ENCODE results near the gene OBP2B.

DNA sequence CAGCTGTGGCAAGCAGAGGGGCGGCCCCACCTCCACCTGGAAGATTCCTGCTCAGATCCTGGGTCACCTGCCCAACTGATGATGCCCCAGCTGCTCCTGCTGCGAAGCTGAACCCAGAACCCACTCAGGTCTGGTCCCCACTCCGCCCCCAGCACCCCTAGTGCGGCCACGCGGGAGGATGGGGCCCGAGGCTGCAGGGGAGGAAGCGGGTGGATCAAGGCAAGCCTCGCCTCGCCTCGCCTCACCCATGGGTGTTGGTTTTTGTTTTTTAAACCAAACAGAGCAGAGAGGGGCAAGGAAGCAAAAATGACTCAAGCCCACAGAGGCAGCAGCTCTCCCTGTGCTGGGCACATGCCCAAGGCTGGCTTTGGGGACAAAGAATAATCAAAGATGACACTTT is 42.7 kb upstream of the OBP2B start:
- TF ChIP-seq, protein P1, sequence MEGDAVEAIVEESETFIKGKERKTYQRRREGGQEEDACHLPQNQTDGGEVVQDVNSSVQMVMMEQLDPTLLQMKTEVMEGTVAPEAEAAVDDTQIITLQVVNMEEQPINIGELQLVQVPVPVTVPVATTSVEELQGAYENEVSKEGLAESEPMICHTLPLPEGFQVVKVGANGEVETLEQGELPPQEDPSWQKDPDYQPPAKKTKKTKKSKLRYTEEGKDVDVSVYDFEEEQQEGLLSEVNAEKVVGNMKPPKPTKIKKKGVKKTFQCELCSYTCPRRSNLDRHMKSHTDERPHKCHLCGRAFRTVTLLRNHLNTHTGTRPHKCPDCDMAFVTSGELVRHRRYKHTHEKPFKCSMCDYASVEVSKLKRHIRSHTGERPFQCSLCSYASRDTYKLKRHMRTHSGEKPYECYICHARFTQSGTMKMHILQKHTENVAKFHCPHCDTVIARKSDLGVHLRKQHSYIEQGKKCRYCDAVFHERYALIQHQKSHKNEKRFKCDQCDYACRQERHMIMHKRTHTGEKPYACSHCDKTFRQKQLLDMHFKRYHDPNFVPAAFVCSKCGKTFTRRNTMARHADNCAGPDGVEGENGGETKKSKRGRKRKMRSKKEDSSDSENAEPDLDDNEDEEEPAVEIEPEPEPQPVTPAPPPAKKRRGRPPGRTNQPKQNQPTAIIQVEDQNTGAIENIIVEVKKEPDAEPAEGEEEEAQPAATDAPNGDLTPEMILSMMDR (conservative IDR thresholded peaks at IDR 0.05), result no peak
- TF ChIP-seq ZFX (IDR thresholded peaks at IDR 0.05), result no peak

All from C4-2B (cell line).